ENCODE results near the gene GPC6.

- TF ChIP-seq, protein P1, sequence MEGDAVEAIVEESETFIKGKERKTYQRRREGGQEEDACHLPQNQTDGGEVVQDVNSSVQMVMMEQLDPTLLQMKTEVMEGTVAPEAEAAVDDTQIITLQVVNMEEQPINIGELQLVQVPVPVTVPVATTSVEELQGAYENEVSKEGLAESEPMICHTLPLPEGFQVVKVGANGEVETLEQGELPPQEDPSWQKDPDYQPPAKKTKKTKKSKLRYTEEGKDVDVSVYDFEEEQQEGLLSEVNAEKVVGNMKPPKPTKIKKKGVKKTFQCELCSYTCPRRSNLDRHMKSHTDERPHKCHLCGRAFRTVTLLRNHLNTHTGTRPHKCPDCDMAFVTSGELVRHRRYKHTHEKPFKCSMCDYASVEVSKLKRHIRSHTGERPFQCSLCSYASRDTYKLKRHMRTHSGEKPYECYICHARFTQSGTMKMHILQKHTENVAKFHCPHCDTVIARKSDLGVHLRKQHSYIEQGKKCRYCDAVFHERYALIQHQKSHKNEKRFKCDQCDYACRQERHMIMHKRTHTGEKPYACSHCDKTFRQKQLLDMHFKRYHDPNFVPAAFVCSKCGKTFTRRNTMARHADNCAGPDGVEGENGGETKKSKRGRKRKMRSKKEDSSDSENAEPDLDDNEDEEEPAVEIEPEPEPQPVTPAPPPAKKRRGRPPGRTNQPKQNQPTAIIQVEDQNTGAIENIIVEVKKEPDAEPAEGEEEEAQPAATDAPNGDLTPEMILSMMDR (IDR thresholded peaks at IDR 0.05; ENCODE audit: extremely low read depth in 1 of 2, insufficient read depth in 1 of 2, low read depth in 1 of 2, low read length in 2 of 2), result no peak
- no peak for TF ChIP-seq POLR2A (IDR thresholded peaks at IDR 0.05; ENCODE audit: low read depth, low read length)
Measured at GRCh38 chr13:93477238-93477637, 250.6 kb downstream of the GPC6 start.

All from endothelial cell of umbilical vein (primary cell).